AG04450 (cell line): ENCODE measurements around the gene PAIP2. TPM values are rescaled to one million over a fixed set of nuclear protein-coding genes. Genes with fewer than 3 reads are reported as not detected.

ENCODE experiments used
- CTCF ChIA-PET: fragments of 300-600, 350-600 bp; formaldehyde crosslinking; extraction: SDS; loops from one replicate; lab custom pipeline; 2022; ENCODE audit warnings: antibody characterized with exemption, inconsistent platforms; lab: Charles Lee
- POLR2A ChIA-PET: fragments of 350-600 bp; formaldehyde crosslinking; extraction: SDS; loops from one replicate; lab custom pipeline; 2021; ENCODE audit warnings: antibody characterized with exemption, inconsistent platforms; lab: Yijun Ruan, JAX
- DNase-seq: peaks from one replicate; pipeline ENCODE4 v3.0.0-alpha.2; 2011; ENCODE audit warnings: low read depth, low spot score
- H3K27ac ChIP-seq: one replicate; pipeline ENCODE4 v1.5.1; 2012; ENCODE audit warnings: low read depth, low read length, control low read depth
- H3K27me3 ChIP-seq: one replicate; pipeline ENCODE4 v1.6.0; 2012; ENCODE audit warnings: low read length; ENCODE audit not compliant: control insufficient read depth, insufficient read depth
- H3K4me3 ChIP-seq: 2 replicates; pipeline ENCODE4 v1.5.1; 2011; ENCODE audit warnings: mild to moderate bottlenecking, low read depth, low read length, control low read depth
- H3K9me3 ChIP-seq: 2 replicates; pipeline ENCODE4 v1.5.1; 2012; ENCODE audit warnings: low read length; ENCODE audit not compliant: control insufficient read depth, insufficient read depth
- CTCF ChIP-seq: IDR thresholded peaks from 2 replicates; pipeline ENCODE4 v1.5.1; 2011; ENCODE audit warnings: low read depth, low read length, control low read depth, inconsistent platforms
- polyA plus RNA-seq: library from polyadenylated mRNA; depleted of rRNA; stranded (reverse); fragments of >200 nt; gene quantifications from 2 replicates; pipeline ENCODE4 v1.2.3, GENCODE V29; 2011

The PAIP2 gene
- polyA plus RNA-seq, 1 experiment = 113 TPM

DNA sequence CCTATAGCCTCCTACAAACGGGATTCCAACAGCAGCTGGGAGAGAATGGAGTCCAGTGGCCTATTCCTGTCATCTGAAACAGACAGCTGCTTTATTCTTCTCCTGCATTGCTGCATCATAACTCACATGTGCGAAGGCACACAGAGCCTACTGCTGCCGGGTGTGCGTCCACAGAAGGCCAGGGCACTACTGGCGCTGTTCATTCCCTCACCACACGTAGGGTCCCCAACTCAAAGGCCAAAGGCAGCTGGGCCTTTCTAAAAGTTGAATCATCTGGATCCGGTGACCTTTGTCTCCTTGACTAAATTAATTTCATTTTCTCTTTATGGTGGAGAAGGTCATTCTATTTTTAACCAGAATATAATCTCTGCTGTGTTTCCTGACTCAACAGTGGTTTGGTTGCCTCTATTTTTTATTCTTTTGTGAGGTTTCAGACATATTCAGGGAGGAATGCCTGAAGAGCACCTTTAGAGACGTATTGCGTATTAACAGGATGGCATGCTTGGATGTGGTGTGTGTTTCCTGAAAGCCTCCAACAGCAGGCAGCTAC lies 73.0 kb downstream of the PAIP2 start:
- DNase-seq = no peak
- no peak overlapping the region for H3K4me3 ChIP-seq
- no peaks in the 10 kb centered on the region for H3K9me3 ChIP-seq
- no peaks in the 10 kb centered on the region for H3K27me3 ChIP-seq
- no peak overlapping the region for H3K27ac ChIP-seq
- ChIA-PET POLR2A (interaction anchor here (0.6 kb wide), 1 partner anchor 9 kb away, joined by 3 read pairs; no protein-coding TSS in a partner anchor), CTCF (interaction anchor here (0.7 to 1.1 kb wide), 2 partner anchors 8 to 99 kb away, joined by 3 to 4 read pairs; no protein-coding TSS in a partner anchor)
- TF ChIP-seq CTCF = no peak

DNA sequence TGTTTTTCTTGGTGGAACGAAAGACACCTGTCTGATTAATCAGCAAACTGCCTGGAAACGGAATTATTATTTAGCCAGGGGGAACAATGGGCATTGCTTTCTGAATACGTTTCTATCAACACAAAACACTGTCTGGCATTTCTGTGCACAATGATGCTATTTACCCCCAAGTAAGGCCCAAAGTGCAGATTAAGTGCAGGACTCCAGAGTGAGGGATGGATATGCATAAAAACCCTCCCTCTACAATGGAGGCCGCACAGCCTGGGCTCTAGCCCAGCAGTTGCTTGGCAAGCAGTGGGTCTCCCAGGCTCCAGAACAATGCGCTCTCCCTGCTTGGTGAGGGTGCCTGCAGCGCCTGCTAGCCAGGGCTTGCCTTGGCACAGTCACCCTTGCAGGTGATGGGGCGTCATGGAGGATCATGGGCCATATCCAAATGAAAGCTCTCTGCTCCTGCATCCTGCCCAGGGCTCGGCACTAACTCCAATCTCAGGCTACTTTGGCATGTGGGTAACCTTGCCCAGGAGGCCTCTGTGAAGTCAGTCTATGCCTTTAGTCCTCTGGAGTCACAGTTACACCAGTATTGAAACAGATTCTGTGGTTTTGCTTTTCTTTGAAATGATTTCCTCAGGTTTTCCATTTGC lies 73.7 kb downstream of the PAIP2 start:
- no peak overlapping the region for H3K4me3 ChIP-seq
- POLR2A ChIA-PET = no interaction called here
- H3K27ac ChIP-seq = no peak overlapping the region
- no peaks in the 10 kb centered on the region for H3K27me3 ChIP-seq
- no peak for TF ChIP-seq CTCF
- CTCF ChIA-PET = interaction anchor here (0.5 to 0.8 kb wide), 2 partner anchors 9 to 439 kb away, joined by 3 to 6 read pairs; no protein-coding TSS in a partner anchor
- DNase-seq = no peak
- no peaks in the 10 kb centered on the region for H3K9me3 ChIP-seq

DNA sequence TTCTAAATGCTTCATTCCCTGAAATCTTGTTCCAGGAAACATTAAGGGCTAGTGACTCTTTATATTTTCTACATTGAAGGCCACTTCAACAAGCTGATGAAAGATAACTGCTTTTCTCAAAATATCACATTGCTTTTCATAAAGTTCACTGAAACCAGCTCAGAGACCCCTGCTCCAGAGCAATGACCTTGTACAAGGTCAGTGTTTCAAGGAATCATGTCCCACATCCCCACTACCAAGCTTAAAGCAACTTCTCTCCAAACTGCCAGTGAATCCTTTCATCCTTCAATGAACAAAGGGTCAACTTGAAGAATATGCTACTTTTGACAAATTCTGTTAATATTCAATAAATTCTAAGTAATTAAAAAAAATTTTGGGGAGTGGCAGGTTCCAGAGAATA lies 74.2 kb downstream of the PAIP2 start:
- no peak overlapping the region for H3K27ac ChIP-seq
- no peaks in the 10 kb centered on the region for H3K9me3 ChIP-seq
- POLR2A ChIA-PET = no interaction called here
- CTCF ChIA-PET = interaction anchor here (0.5 to 0.8 kb wide), 2 partner anchors 9 to 440 kb away, joined by 3 to 6 read pairs; no protein-coding TSS in a partner anchor
- no peak for DNase-seq
- no peaks in the 10 kb centered on the region for H3K27me3 ChIP-seq
- no peak for TF ChIP-seq CTCF
- H3K4me3 ChIP-seq = no peak overlapping the region

DNA sequence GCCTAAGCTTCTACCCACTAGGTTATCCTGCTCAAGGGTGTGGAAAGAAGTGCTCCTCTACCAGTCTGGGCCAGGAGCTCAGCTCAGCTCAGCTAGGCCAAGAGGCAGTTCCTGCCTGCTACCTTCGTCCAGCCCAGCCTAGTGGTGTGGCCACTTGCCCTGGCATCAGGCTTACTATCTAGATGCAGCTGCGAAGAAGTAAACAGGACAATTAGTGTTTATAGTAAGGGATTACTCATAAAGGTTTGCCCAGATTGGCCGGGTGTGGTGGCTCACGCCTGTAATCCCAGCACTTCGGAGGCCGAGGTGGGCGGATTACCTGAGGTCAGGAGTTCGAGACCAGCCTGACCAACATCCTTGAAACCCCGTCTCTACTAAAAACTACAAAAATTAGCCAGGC lies 75.0 kb downstream of the PAIP2 start:
- no peaks in the 10 kb centered on the region for H3K27me3 ChIP-seq
- CTCF ChIA-PET = interaction anchor here (0.6 kb wide), 1 partner anchor 8 kb away, joined by 3 read pairs; no protein-coding TSS in a partner anchor
- H3K9me3 ChIP-seq = no peaks in the 10 kb centered on the region
- POLR2A ChIA-PET = no interaction called here
- H3K27ac ChIP-seq = no peak overlapping the region
- no peak overlapping the region for H3K4me3 ChIP-seq
- no peak for TF ChIP-seq CTCF
- DNase-seq = no peak

- TF ChIP-seq CTCF = no peak
- DNase-seq = peak; percentile 51
- no peaks in the 10 kb centered on the region for H3K9me3 ChIP-seq
- CTCF ChIA-PET = interaction anchor here (0.6 to 9.0 kb wide), 2 partner anchors 8 to 97 kb away, joined by 3 to 231 read pairs; no protein-coding TSS in a partner anchor
- POLR2A ChIA-PET = no interaction called here
- H3K27me3 ChIP-seq = no peaks in the 10 kb centered on the region
- no peak overlapping the region for H3K27ac ChIP-seq
- H3K4me3 ChIP-seq = no peak overlapping the region
Measured at GRCh38 chr5:139417214-139417613, 75.6 kb downstream of the PAIP2 start.
